ENCODE measurements around the gene ASTN2. TPM values are rescaled to one million over a fixed set of nuclear protein-coding genes. Genes with fewer than 3 reads are reported as not detected.
A peak's percentile ranks its signal among the peaks of the same experiment; 100 is the strongest.

ASTN2 gene
- total RNA-seq, 2 donors from 2014 or later, result 113 to 153 TPM

GRCh38 chr9:116453785-116454184, 961.1 kb downstream of the ASTN2 start:
- no peak for DNase-seq (ENCODE audit: low spot score)
- WGBS, result 93% methylated on average over 1 of the region's 1 CpG
- no peak overlapping the region for H3K27ac ChIP-seq
- H3K4me1 ChIP-seq (replicated peaks), result peaks cover 9% of the 10 kb centered on the region
- H3K4me3 ChIP-seq, result no peak overlapping the region
- intact Hi-C loops (cut with DNase I), result no loop called here
- TF ChIP-seq POLR2AphosphoS5 (IDR thresholded peaks at IDR 0.05), result no peak
- no peak for TF ChIP-seq POLR2A (IDR thresholded peaks at IDR 0.05)
- no peak for TF ChIP-seq CTCF (IDR thresholded peaks at IDR 0.05)
- H3K36me3 ChIP-seq, result no peaks in the 10 kb centered on the region
- no peaks in the 10 kb centered on the region for H3K27me3 ChIP-seq (replicated peaks; ENCODE audit: insufficient read depth)
- no peaks in the 10 kb centered on the region for H3K9me3 ChIP-seq

- Histone ChIP-seq H3K27ac (no peak overlapping the region), H3K36me3 (no peaks in the 10 kb centered on the region), H3K9me3 (no peaks in the 10 kb centered on the region), H3K4me3 (no peak overlapping the region), H3K4me1 (replicated peaks) (peaks cover 9% of the 10 kb centered on the region), H3K27me3 (replicated peaks; ENCODE audit: insufficient read depth) (no peaks in the 10 kb centered on the region)
- TF ChIP-seq POLR2A (IDR thresholded peaks at IDR 0.05) (no peak), CTCF (IDR thresholded peaks at IDR 0.05) (no peak), POLR2AphosphoS5 (IDR thresholded peaks at IDR 0.05) (no peak)
- intact Hi-C loops (cut with DNase I), result no loop called here
- no peak for DNase-seq (ENCODE audit: low spot score)
These were observed 962.2 kb downstream of the ASTN2 start for GRCh38 chr9:116452634-116453033.

- no peak for TF ChIP-seq POLR2A (IDR thresholded peaks at IDR 0.05)
- TF ChIP-seq CTCF (IDR thresholded peaks at IDR 0.05), result no peak
- no peak for TF ChIP-seq POLR2AphosphoS5 (IDR thresholded peaks at IDR 0.05)
- 84% methylated on average over 1 of the region's 1 CpG for WGBS
- intact Hi-C loops (cut with DNase I), result no loop called here
- peaks cover 9% of the 10 kb centered on the region for H3K4me1 ChIP-seq (replicated peaks)
- no peaks in the 10 kb centered on the region for H3K9me3 ChIP-seq
- no peak for DNase-seq (ENCODE audit: low spot score)
- no peaks in the 10 kb centered on the region for H3K27me3 ChIP-seq (replicated peaks; ENCODE audit: insufficient read depth)
- H3K4me3 ChIP-seq, result no peak overlapping the region
- H3K27ac ChIP-seq, result no peak overlapping the region
- no peaks in the 10 kb centered on the region for H3K36me3 ChIP-seq
These were observed 962.6 kb downstream of the ASTN2 start for GRCh38 chr9:116452227-116452626.

- no peaks in the 10 kb centered on the region for H3K9me3 ChIP-seq
- DNase-seq (ENCODE audit: low spot score), result no peak
- H3K36me3 ChIP-seq, result no peaks in the 10 kb centered on the region
- peaks cover 9% of the 10 kb centered on the region for H3K4me1 ChIP-seq (replicated peaks)
- intact Hi-C loops (cut with DNase I), result no loop called here
- H3K27ac ChIP-seq, result no peak overlapping the region
- H3K4me3 ChIP-seq, result no peak overlapping the region
- no peaks in the 10 kb centered on the region for H3K27me3 ChIP-seq (replicated peaks; ENCODE audit: insufficient read depth)
- TF ChIP-seq CTCF (IDR thresholded peaks at IDR 0.05), result no peak
- no peak for TF ChIP-seq POLR2A (IDR thresholded peaks at IDR 0.05)
- TF ChIP-seq POLR2AphosphoS5 (IDR thresholded peaks at IDR 0.05), result no peak
- 92% methylated on average over 2 of the region's 2 CpGs for WGBS
These were observed 963.2 kb downstream of the ASTN2 start for GRCh38 chr9:116451500-116452115.

- no peak overlapping the region for H3K4me3 ChIP-seq
- H3K27ac ChIP-seq, result no peak overlapping the region
- DNase-seq (ENCODE audit: low spot score), result peak; percentile 6
- no peaks in the 10 kb centered on the region for H3K27me3 ChIP-seq (replicated peaks; ENCODE audit: insufficient read depth)
- H3K36me3 ChIP-seq, result no peaks in the 10 kb centered on the region
- TF ChIP-seq POLR2AphosphoS5 (IDR thresholded peaks at IDR 0.05) (peak; percentile 24), POLR2A (IDR thresholded peaks at IDR 0.05) (no peak)
- H3K9me3 ChIP-seq, result no peaks in the 10 kb centered on the region
- intact Hi-C loops (cut with DNase I), result no loop called here
- 37% methylated on average over 3 of the region's 3 CpGs for WGBS
- H3K4me1 ChIP-seq (replicated peaks), result peaks cover 9% of the 10 kb centered on the region
These were observed 964.3 kb downstream of the ASTN2 start for GRCh38 chr9:116450378-116451139.

Measured in prostate gland (tissue), 2 donors.